GM21825 (cell line): ENCODE measurements around the gene CKB.
"Not testable (repeated sequence)": the region's sequence is repeated elsewhere in the genome, so short reads cannot be mapped to it uniquely, and the experiment has no call there.

Experiments
- ATAC-seq: cut with Tn5 transposase; IDR thresholded peaks from one replicate; pipeline ENCODE4 v1.9.1; 2021; ENCODE audit warnings: mild to moderate bottlenecking, moderate library complexity; ENCODE audit not compliant: unreplicated experiment

Gene CKB

DNA sequence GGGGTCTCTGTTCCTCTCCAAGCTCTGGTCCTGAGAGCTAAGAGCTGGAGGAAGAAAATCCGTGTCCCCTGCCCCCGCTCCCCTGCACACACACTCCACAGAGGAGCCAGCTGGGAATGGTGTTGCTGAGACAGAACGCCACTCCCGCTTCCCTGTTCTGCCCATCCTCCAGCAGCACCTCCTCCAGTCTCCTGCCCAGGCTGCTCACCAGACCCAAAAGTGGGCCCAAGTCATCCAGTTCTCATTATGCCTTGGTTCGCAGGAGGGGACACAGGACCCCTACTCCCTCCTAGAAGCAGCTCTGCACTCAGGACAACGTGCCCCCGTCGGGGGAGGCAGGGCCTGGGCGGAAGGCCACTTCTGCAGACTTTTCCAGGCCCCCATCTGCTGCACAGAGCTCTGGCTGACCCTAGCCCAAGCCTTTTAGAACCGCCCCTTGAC lies 5.5 kb upstream of the CKB start:
- no peak for ATAC-seq

DNA sequence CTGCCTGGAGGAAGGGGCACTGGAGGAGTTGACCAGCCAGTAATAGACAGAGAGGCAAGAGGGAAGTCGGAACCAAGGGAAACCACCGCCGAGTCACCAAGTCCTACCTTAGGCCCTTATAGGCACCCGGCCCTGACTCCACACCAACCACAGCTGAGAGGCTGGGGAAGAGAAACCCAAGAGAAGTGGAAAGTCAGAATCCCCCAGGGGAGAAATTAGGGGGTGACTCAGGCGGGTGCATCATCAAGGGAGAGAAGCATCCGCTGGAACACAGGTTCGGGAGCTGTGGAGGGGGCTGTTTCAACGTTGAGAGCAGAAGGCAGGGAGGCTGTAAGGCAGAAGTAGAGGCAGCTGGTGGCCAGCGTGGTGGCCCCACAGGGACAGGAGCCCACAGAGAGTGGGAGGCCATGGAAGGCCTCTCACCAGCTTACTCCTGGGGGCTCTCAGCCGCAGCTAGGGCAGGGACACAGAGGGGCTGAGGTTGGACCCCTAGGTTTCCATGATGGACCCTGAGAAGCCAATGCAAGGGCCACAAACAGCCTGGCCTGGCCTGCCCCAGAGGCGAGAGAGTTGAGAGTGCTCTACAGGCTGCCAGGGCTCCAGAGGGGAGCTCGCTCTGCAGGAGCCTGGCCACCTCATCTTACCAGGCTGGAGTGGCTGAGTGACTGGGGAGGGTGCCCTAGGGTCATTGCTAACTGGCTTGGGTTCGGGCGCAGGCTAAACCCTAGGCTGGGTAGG lies 4.9 kb upstream of the CKB start:
- ATAC-seq = peak; percentile 46

DNA sequence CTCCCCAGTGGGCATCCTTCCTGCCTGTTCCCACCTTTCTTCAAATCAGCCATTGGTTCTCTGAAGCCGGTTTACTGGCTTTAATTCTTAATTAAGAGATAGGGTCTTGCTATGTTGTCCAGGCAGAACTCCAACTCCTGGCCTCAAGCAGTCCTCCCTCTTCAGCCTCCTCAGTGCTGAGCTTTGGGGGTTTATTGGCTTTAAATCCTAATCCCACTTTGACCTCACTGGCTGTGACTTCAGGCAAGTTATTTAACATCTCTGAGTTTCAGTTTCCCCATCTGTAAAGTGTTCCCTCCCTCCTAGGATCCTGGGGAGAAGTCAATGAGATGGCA lies 4.3 kb upstream of the CKB start:
- ATAC-seq = no peak

DNA sequence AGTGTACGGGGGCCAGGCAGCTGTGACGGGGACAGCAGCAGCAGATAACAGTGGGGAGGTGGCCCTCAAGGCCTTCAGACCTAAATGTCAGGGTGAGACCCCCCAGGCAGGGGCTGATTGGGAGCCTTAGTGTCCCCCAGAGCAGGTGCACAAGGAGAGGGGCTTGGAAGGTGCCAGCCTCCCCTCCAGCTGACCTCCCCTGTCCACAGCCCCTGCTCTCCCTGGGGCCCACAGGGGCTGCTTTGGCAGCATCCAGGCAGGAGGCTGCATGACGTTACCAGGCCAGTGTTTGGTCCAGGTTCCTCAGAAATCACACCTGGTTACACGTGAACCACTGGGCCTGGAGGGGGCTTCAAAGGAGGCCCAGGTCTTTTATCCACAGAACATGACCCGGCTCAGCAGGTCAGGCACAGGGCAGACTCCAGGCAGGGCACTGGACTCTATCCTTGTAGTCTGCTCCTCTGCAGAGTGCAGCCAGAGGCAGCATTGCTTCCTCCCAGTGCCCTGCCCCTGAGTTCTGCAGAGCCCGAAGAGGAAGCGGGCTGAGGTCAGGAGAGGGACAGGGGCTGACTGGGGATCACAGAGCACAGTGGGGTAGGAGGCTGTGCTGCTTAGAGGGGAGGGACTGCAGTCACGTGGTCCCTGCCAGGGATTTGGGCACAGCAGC lies 3.8 kb upstream of the CKB start:
- ATAC-seq = no peak

DNA sequence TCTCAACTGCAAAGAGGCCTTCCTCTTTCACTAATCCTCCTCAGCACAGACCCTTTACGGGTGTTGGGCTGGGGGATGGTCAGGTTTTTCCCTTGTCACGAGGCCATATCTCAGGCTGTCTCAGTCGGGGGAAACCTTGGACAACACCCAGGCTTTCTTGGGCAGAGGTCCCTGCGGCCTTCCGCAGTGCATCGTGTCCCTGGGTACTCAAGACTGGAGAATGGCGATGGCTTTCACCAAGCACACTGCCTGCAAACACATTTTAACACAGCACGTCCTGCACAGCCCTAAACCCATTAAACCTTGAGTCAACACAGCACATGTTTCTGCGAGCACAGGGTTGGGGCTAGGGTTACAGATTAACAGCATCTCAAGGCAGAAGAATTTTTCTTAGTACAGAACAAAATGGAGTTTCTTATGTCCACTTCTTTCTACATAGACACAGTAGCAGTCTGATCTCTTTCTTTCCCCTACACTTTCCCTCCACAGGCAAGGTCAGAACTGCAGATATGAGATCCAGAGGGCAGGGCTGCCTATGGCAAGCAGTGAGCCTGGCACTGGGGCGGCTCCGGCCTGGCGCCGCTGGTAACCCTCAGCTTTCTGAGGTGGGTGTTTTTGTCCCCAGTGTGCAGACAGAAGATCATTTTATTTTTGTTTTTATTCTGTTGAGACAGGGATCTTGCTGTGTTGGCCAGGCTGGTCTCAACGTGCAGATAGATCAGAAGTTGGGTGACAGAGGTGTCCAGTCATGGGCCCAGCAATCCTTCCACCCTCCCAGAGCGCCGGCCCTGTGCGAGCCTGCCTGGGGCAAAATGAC lies 3.0 kb upstream of the CKB start:
- not testable (repeated sequence) for ATAC-seq

DNA sequence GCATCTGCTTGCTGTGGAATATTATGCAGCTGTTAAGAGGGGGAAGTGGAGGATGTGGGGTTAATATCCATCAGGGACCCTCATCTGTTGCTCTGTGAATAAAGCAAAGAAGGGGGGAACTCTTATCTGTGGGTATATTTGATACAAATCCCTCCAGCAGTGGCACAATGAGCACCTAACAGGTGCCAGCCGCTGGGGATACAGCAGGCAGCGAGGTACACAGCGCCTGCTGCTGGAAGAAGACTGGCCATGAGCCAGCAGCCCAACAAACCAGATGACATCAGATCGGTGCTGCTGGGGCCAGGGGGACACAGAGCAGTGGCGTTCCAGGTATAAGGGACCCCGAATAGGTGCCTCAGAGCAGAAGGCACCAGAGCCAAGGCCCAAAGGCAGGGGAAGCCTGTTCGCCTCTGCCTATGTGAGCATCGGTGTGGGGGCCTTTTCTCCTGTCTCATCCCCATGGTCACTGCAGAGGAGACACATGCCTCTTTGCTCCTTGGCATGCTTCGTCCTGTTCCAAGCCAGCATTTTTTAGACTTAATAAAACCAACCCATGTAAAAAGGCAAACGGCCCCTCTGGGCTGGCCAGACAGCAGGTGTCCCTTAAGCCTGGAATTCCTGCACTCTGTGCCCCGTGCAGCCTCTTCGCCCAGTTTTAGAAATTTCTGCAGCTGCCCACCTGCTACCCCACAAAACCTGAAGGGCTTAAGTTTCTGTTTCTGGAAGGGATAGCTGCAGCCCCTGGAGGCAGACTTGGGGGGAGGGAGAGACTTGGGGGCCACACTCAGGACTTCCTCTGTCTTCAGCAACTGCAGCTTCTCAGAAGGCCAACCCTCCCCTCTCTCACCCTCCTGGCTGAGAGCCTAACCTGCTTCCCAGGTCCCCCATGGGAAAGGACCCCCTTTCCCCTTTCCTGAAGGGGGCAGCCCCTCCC lies 1.6 kb upstream of the CKB start:
- no peak for ATAC-seq

DNA sequence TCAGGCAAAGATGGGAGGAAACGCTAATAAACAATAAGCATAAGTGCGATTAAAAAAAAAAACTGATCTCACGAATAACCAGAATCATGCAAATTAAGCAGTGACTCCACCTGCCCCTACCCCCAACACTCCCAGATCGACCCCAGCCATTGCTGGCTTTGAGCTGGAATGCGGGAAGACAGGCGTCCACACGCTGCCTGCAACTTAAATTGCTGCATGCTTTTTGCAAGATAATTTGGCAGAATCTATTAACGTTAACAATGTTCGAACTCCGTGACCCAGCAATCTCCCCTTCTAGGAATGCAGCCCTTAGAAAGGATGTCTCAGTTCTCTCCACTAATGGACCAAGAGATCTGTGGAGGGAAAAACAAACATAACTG lies 935 bp upstream of the CKB start:
- ATAC-seq = no peak

DNA sequence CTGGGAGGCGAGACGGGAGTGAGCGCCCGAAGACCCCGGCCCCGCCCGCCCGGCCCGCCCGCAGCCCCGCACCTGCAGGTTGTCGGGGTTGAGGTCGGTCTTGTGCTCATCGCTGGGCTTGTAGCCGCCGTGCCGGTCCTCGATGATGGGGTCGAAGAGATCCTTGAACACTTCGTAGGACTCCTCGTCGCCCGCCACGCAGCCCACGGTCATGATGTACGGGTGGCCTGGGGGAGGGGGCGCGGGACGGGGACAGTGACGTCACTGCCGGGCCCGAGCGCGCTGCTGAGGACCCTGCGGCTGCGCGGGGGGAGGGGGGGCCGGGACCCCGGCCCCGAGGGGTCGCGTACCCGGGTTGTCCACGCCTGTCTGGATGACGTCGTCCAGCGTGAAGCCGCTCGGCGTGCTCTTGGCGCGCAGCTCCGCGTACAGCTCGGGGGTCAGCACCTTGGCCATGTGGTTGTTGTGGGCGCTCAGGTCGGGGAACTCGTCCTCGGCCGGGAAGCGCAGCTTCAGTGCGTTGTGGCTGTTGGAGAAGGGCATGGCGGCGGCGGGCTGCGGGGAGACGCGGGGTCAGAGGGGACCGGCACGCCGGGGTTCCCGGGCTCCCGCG lies 573 bp downstream of the CKB start:
- no peak for ATAC-seq

DNA sequence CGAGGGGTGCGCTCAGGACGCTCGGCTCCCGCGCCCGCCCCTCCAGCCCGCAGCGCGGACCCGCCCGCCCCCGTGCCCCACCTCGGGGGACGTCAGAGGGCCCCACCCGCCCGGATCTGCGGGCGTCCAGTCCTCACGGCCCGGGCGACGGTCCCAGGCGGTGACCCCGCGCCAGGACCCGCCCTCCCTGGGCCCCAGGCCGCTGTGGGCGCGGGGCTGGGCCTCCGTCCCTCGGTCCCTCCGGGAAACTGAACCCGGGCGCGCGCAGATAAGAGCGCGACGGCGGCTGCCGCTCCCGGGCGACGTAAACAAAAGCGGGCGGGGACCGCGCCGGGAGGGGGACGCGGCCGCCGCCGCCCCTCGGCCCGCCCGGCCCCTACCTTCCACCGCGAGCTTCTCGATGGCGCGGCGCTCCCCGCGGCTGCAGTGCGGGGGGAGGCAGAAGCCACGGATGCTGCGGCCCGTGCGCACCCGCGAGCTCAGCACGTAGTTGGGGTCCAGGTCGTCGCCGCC lies 1.1 kb downstream of the CKB start:
- no peak for ATAC-seq

DNA sequence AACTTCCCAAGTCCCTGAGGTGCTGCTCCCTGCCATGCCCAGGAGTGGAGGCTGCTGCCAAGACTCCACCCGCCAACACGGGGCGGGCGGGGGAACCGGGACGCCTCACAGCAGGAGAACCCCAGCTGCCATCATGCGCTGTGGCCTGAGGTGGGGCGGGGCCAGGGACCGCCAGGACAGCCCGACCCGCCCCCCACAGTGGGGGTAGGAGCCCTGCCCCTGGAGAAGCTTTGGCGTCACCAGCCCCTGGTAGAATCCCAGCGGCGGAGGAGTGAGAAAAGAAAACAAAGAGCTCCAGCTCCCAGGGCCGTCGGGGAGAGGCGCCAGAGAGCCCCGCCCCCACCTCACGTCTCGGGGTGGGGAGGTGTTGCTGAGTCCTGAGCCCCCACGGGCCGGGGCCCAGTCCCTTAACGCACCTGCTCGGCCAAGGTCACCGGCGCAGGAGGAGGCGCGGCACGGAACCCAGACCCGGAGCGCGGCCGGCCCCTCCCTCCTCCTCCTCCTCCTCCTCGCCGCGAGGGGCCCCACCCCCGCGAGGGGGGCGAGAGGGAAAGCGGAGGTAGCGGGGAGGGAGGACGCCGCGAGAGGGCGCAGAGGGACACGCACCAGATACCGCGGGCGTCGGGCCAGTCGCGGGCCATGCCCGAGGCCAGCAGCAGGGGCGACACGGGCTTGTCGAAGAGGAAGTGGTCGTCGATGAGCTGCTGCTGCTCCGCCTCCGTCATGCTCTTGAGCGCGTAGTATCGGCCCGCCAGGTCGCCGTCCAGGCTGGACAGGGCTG lies 1.8 kb downstream of the CKB start:
- ATAC-seq = no peak

DNA sequence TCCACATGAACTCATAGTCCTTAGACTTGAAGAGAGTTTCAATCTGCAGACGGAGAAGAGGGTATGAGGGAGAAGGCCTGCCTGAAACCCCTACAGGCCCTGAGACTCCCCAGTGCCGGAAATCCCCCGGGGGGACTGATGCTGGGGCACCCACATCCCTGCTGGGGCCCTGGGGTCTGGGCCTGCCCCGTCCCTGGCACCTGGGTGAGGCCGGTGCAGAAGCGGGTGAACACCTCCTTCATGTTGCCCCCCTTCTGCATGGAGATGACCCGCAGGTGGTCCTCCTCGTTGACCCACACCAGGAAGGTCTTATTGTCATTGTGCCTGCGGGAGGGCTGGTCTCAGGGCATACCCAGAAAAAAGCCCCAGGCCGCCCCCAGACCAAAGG lies 2.4 kb downstream of the CKB start:
- no peak for ATAC-seq

DNA sequence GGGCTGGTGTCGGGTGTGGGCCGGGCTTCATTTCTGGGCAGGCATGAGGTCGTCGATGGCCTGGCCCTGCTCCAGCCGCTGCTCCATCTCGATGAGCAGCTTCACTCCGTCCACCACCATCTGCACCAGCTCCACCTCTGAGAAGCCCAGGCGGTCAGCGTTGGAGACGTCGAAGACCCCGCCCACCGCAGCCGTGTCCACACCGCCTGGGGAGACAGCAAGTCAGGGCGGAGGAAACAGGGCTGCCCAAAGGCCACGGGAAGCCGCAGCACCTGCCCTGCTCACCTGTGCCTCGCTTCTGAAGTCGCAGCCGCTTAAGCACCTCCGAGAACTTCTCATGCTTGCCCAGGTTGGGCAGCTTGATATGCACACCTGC lies 2.8 kb downstream of the CKB start:
- no peak for ATAC-seq

DNA sequence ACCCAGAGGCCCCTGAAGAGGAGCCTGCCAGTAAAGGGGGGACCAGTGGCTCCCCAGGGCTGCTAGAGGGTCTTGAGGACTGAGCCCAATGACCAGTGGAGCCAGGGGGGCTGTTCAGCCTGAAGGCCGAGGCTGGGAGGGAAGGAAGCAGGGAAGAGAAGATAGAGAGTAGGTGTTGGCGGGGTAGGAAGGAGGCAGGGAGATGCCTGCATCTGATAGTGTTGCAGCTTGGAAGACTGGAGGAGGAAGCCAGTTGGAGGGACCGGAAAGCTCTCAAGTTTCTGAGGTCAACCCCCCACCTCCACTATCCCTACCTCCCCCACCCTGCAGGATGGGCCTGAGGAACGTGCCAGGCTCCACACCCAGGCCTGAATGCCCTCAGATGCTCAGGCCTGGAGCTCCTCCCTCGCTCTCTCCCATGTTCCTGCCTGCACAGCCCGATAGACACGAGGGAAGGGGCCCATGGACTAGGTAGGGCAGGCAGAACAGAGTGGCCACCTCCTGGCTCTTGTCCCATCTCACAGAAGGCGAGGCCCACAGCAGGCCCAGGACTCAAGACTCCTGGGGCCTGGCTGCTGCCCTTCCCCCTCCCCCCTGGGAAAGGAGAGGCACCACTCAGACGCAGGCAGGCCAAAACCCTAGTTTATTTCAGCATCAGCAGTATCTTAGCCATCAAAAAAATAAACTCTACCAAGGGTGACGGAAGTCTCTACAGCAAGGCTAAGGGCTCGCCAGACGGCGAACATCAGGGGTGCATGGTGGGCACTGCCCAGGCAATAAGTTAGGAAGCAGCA lies 3.4 kb downstream of the CKB start:
- ATAC-seq = no peak

DNA sequence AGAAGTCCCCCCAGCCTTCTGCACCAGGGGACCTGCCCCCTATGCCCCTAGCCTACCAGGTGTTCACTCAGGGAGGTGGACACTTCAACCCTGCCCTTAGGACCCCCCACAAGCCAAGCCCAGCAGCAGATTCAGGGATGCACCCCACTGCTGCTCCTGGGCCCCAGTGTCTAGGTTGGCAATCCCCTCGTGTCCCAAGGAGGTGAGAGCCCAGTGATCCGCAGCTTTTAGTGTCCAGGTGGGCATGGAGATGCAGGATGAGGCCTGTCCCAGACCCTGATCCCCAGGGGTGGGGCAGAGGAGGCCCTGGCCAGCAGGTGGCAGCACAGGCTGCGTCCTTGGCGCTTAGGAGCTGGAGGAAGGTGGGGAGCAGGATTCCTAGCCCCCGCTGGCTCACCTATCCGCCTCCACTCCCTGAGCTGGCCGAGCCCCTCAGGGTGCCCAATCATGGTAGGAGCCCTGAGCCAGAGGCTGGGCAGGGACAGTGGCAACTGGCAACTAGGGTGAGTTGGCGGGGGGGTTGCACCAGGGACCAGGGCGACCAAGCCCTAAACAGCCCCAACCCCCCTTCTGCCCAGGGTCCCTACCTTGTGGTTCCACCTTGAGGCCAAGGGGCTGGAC lies 4.1 kb downstream of the CKB start:
- ATAC-seq = no peak

DNA sequence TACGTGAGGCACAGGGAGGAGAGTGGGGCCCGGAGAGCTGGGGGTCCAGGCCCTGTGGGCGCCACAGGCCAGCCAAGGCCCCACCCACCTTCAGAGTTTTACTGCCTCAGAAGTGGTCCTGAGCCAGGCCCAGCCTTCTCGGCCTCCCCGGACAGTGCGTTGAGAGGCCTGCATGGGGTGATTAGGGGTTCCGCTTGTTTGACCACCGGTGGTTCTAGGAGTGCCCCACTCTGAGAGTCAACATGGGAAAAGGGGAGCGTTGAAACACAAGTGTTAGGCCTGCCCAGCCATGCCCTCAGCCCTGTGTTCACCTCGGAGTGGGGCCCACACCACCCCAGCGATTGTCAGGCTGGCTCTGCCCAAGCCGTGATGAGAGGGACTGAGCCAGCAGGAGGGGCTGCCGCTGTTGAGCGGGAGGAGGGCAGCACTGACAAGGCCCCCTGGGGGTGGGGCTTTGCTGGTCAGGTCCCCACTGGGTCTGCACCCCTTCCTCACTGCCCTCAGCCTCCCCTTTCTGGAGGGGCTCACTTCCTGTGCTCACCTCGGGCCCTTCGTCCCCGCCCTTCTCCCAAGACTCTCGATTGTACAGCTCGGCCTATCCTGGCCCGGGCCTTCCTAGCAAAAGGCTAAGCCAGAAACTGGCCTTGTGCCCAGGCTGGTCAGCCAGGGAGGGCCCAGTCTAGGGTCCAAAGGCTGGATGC lies 4.8 kb downstream of the CKB start:
- no peak for ATAC-seq

DNA sequence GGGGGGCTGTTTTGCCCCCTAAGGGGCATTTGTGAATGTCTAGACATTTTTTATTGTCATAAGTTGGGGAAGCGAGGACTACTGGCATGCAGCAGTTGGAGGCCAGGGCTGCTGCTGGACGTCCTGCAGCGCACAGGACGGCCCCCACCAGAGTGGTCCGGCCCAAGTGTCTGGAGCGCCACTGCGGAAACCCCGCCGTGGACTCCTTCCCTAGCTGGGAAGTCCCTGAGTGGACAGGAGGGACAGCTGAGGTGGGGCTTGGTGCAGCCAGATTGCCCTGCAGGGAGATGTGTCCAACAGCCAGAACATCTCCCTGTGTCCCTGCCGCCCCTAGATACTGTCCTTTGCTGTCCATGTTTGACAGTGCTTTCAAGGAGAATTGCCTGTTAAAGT lies 5.5 kb downstream of the CKB start:
- no peak for ATAC-seq

DNA sequence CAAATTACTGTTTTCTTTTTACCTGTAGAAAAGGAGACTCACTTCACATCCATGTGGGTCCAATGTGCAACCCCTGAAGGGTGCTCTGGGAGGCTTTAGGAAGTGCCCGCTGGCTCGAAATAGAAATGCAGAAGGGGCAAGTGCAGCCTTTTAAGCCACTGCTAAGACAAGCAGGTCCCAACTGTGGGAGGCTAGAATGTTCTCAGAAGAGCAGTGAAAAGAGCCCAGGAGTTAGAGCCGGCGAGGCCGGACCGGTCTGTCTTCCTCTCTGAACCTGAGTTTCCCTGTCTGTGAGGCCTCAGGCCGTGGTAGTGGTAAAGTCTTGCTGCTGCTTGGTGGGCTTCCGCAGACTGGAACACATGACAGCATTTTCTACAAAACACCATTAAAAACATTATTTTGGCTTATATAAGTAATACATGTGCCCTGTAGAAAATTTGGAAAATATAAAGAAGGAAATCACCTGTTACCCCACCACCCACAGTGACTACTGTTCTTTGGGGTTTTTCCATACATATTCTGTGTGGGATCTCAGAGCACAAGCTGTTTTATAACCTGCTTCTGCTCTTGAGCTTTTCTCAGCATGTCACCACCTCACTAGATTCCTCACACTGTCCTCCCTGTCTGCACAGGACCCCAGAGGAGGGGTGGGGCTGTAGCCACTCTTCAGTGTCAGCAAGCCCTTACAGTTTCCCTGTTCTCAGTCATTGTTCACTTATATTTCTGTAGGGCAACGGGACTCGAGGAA lies 6.0 kb downstream of the CKB start:
- no peak for ATAC-seq
